HUDEP-2 (cell line): Measurements from ENCODE around the gene LAMTOR2.

ENCODE experiments used
- DNase-seq, 76 experiments: peaks; one replicate each; lab custom pipeline; 2025; ENCODE audit not compliant: unreplicated experiment in 76 of 76; lab: John Stamatoyannopoulos, UW

The LAMTOR2 gene

DNA sequence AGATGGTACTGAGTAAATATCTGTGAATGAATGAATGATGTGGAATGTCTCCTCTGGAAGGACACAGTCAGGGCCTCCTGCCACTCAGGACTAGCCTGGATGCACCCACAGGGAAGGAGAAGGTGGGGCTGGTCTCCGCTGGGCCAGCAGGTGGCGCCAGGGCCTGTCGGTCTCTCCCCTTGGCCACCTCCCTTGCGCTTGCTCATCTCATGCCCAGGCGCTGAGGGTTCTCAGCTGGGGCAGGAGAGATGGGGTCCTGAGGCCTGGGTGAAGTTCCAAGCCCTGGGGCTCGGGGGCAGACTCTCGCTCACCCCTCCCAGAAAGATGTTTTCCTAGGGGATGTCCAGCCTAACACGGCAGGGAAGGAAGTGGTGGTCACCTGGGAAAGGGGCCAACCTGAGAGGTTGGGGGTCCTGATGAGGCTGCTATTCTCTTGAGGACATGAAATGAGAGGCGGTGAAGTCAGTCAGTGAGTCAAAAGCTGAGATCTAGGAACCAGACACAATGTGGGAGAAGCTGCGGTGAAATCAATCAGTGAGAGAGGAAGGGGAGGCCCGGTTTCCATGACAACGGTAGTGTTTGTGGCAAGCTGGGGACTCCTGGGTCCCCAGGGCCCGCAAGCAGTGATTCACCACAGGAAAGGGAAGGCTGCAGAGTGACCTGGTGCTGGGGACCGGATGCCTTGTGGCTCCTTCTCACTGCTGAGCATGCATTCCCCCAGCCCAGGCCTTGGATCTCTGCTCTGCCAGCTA lies 42.2 kb downstream of the LAMTOR2 start:
- DNase-seq = peak in 71 of 76 experiments; percentile 15 to 88 (median 72)

DNA sequence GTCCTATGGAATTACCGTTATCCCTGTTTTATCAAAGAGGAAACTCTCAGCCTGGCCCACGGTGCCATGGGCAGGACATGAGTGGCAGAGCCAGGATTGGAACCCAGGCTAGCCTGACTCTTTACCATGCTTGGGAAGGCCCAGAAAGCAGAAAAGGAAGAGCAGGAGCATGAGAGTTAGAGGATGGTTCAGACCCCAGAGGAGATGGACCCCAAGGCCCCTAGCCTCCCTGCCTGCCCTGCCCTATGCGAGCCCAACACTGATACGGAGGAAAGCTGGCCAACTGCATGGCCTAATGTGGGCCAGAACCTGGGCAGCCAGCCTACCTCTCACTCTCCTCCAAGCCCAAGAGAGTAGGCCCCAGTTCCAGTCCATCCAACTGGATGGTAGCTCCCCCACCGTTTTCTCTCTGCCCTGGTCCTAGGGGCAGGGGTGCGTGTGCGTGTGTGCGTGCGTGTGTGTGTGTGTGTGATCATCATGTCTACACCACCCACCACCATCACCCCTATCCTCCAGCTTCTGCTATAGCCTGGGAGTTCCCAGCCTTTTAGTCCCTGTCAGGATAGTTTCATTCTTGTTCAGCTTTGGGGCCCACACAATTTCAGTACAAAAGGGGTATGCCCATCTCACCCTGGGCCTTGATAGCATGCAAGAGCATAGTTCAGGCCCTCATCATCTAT lies 43.1 kb downstream of the LAMTOR2 start:
- DNase-seq = no peak

DNA sequence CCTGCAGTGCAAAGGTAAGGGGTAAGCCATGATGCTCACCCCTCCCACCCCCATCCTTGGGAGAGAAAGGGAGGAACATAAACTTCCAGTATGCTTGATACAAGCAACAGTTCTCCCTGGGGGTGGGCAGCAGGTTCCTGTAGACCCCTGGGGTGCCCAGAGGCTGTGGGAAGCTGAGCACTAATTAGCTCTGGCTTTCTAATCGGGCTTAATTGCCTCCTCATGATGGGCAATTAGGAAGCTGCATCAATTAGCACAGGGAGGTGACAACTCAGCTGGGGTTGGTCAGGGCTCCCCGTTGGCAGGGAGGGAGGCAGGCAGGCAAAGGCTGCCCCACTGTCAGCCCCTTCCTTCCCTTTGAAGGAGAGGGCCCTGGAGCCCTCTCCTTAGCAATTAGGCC lies 44.2 kb downstream of the LAMTOR2 start:
- no peak for DNase-seq

DNA sequence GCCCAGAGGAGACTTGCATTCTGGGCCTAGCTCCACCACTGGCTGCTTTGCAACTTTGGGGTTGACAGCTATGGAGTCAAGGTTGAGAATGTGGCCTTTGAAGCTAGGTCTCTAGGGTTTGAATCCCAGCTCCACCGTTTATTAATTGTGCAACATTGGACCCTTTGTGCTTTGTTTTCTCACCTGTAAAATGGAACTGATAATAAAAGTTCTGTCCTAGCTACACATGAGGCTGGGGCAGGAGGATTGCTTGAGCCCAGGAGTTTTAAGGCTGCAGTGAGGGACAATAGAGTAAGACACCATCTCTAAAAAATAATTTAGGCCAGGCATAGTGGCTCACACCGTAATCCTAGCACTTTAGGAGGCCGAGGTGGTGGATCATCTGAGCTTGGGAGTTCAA lies 44.7 kb downstream of the LAMTOR2 start:
- no peak for DNase-seq

- peak in 60 of 76 experiments; percentile 3 to 74 (median 52) for DNase-seq
These were observed 45.8 kb downstream of the LAMTOR2 start for GRCh38 chr1:156100205-156100995.

- no peak for DNase-seq
These were observed 47.3 kb downstream of the LAMTOR2 start for GRCh38 chr1:156101880-156102279.

DNA sequence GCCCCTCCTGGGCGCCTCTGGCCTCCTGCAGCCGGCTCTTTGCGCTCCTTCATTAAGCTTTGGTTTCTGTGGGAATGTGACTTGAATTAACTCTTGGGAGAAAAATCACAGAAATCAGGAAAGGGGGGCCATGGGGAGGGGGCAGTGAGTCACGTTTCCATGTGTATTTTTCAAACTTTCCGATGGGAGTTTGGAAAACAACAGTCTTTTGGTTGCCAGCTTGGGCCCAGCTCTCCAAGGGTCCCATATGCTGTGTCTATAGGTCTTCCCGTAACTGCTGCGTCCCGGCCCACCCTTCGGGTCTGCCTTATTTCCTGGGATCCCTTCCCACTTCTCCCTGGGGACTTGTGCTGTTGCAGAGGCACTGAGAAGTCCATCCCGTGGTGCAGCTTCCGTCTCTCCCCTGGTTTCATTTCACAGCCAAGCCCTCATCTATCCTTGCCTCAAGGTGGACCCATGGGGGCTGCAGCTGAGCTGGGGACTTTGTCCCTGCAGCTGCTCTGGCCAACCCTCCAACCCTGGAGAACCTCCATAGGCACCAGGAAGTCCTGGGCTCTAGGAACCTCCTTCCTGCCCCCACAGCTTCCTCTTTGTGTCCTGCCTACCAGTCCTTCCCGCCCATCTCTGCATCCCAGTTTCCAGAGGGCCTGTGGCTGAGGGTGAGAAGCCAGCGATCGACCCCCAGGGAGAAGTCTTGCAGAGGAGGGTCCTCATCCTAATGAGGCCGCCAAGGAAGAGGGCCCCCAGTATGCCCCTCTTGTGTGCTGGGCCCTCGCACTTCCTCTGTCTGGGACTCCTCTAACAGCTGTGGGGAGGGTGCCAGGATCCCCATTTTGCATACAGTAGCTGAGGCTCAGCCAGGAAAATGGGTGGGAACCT lies 48.3 kb downstream of the LAMTOR2 start:
- peak in 14 of 76 experiments; percentile 32 to 79 (median 56) for DNase-seq

DNA sequence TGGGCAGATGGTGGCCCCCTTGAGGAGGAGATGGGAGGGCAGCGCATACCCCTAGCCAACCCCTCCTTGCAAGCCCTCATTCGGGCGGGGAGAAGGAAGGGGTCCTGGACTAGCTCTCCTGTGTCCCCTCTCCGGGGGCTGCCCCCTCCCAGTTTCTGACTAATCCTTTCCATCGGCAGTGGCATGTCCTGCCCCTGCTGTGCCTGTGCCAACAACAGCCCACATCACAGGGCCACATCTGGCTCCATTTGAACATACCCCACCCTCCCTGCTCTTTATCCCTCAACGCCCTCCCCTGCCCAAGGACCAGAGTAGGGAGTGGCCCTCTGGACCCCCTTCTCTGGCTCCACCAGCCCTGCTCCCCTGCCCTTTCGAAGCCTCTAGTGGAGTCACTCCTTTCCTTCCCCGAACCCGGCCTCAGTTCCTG lies 49.0 kb downstream of the LAMTOR2 start:
- peak in 74 of 76 experiments; percentile 20 to 92 (median 78) for DNase-seq

DNA sequence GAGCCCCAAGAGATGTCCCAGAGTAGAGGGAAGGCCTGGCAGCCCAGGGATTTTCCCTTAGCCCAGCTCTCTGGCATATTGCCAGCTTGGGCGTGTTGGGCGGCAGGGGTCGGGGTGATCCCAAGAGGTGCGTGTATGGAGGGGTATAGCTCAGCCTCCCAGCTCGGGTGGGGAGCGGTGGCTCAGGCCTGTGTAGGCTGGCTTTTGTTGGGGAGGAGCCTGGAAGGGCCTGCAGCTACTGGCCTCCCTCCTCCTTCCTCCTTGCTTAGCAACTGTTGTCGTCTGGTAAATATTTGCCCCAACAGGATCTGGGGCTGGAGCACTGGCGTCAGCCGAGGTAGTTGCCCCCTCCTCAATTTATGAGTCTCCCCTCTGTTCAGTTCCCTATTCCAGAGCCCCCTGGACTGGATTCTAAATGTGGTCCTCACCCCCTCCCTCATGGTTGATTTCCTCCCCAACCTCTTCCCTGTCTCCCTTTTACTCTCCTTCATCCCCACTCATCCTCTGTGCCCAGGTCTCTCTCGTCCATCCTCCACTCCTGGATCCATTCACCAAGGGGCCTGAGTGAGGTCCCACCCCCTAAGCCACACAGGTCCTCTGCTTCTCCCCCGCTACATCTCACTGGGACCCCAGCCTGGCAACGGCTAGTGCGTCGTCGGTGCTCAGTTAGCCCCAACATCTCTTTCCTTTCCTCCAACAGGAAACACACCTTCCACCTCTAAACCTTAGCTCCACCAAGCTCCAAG lies 49.7 kb downstream of the LAMTOR2 start:
- DNase-seq = peak in 70 of 76 experiments; percentile 10 to 84 (median 67)

DNA sequence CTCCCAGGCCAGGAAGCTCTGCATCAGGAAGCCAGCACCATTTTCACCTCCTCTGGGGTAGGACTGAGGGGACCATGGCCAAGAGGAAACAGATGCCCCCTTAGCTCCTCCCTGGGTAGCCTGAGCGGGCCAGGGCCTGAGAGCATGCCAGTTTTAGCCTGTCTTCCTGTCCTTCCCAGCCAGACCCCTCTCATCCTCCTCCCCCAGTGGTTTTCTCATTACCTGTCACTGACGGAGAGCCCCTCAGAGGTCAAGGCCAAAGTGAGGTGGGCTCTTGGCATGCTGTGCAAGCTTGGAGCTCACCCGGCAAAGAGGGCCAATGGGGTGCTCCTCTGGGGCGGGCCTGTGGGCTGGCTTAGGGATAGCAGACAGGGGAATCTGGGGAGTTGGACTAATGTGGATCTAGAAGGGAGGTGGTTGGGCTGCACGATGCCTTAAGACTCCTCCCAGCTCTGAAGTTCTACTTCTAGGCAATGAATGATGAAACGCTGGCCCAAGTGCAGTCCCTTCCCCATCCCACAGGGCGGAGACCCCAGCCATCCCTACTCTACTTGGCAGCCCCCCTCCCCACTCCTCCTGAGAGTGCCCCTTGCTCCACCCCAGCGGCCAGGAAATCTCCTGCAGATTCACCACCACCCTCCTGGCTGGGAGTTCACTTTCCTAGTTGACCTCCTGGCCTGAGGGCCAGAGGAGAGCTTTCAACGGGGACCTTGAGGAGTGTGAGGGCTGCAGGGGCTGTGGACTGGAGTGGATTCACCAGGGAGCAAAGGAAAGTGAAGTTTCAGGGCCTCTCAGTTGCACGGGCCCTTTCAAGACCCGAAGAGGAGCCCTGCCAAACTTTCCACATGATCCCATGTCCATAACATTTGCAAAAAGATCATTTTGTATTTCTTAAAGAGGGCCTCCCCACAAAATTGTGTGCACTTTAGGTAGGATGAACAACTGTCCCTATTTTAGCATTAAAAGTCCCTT lies 50.6 kb downstream of the LAMTOR2 start:
- DNase-seq = peak in 19 of 76 experiments; percentile 10 to 47 (median 26)

GRCh38 chr1:156106624-156107488 lies 52.3 kb downstream of the LAMTOR2 start:
- DNase-seq = peak in 29 of 76 experiments; percentile 13 to 73 (median 33)

DNA sequence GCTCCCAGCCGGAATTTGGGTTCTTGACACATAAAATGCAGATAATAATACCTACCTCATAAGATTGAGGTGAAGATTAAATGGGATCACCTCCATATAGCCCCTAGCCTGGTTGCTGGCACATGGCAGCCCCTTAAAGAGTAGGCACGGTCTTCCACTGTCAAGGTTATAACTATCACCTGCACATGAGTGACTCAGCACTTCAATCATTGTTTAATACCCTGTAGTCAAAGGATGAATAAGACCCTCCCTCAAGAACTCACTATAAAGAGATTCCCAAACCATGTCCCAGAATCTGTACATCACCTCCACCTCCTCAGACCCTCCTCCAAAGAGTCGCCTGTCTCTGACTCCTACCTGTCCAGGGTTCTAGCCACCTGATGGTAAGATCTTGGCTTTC lies 53.5 kb downstream of the LAMTOR2 start:
- DNase-seq = no peak
